GM12873 (cell line): ENCODE results near the gene SELP.

Source experiments
- CTCF ChIP-seq: IDR thresholded peaks from 2 replicates; pipeline ENCODE4 v1.5.1; 2012; ENCODE audit warnings: low read depth, mild to moderate bottlenecking, moderate library complexity, low read length, control low read depth; ENCODE audit not compliant: insufficient read depth; ENCODE audit errors: missing control alignments

The SELP gene

GRCh38 chr1:169568497-169568896 is 61.4 kb downstream of the SELP start:
- TF ChIP-seq CTCF, result no peak

- TF ChIP-seq CTCF, result no peak
Observed at GRCh38 chr1:169565335-169566271, 64.3 kb downstream of the SELP start.

- no peak for TF ChIP-seq CTCF
Observed at GRCh38 chr1:169563650-169564049, 66.3 kb downstream of the SELP start.

DNA sequence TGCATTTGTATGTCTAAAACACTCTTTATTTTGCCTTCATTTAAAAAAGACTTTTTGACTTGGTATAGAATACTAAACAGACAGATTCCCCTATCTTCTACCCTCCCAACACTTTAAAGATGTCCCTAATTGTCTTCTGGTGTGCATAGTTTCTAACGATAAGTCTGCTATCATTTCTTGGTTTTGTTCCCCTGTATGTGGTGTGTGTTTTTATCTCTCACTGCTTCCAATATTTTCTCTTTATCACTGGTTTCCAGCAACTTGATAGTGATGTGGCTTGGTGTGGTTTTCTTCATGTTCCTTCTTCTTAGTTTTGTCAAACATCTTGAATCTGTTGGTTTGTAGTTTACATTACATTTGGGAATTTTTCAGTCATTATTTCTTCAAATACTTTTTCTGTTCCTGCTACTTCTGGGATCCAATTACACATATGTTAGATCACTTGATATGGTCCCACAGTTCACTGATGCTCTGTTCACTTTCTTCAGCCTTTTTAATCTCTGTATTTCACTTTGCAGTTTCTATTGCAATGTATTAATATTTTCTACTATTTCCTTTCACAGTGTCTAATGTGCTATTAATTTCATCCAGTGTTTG is 66.8 kb downstream of the SELP start:
- TF ChIP-seq CTCF, result no peak

DNA sequence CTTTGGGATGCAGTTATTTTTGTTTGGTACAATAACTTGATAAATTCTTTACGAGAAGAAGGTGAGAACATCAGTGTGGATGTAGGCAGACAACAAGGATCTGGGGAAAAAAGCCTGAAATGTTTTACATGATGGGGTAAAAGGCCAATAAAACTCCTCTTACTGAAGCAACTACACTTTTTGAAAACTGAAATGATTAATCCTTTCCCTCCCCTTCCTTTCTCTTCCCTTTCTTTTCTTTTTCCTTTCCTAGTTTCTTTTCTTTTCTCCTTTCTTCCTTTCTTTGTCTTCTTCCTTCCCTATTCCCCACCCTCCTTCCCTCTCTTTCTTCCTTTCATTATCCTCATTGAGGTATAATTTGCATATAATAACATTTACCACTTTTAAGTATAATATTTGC is 68.2 kb downstream of the SELP start:
- no peak for TF ChIP-seq CTCF

DNA sequence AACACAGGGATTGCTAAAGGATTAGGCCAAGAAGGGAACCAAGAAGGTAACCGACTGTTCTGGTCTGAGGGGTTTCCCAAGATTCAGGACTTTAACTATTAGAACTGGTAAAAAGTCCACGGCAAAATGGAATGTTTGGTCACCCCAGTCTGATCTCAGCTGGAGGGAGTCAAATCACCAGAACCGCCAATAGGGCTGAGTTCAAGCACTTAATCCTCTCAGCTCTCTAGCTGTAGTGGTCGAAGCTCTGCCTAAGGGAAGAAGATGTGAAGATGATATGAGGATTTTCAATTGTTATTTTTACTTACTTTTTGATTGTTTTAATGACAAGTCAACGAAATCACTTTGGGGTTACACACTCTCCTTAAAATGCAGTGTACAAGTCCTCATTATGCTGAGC is 72.8 kb downstream of the SELP start:
- no peak for TF ChIP-seq CTCF

DNA sequence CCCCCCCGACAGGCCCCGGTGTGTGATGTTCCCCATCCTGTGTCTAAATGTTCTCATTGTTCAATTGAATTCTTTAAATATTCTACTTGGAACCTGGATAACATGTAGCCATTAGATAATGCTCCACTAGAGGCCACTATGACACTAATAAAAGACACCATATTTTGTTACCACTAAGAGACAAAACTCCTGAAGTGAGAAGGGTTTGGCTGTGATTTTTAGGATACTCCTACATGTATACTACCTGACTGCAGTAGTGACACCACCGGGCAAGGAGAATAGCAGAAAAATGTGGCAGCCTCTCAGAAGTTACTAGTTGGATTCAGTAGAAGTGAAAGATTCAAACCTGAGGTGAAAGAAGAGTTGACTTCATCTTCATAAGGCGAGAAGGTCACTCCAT is 79.6 kb downstream of the SELP start:
- TF ChIP-seq CTCF, result peak; percentile 53
